Colonic mucosa (tissue), 4 donors: Measurements from ENCODE around the gene CACHD1. TPM values are rescaled to one million over a fixed set of nuclear protein-coding genes. Genes with fewer than 3 reads are reported as not detected.
"Not testable (repeated sequence)": the region's sequence is repeated elsewhere in the genome, so short reads cannot be mapped to it uniquely, and the experiment has no call there.

ENCODE experiments used
- DNase-seq: peaks from one replicate; pipeline ENCODE4 v3.0.0-alpha.2; 2020
- H3K27ac ChIP-seq: fragments of 200-600 bp; one replicate; pipeline ENCODE4 v1.8.0; 2021
- H3K27me3 ChIP-seq: fragments of 200-600 bp; one replicate; pipeline ENCODE4 v1.8.0; 2021
- H3K36me3 ChIP-seq: fragments of 200-600 bp; one replicate; pipeline ENCODE4 v1.8.0; 2021
- H3K4me1 ChIP-seq: fragments of 200-600 bp; one replicate; pipeline ENCODE4 v1.8.0; 2021; ENCODE audit warnings: mild to moderate bottlenecking
- H3K4me3 ChIP-seq: fragments of 200-600 bp; one replicate; pipeline ENCODE4 v1.8.0; 2021
- H3K9ac ChIP-seq, 2 donors: one replicate each; pipeline ENCODE4 v1.7.0; 2013; ENCODE audit warnings: control low read depth in 2 of 2, low read depth in 2 of 2, low read length in 2 of 2
- H3K9me3 ChIP-seq: fragments of 200-600 bp; one replicate; pipeline ENCODE4 v1.8.0; 2021
- intact Hi-C: fragments of 100-400 bp; cut with DNase I; formaldehyde crosslinking; loops from one replicate; pipeline ENCODE4 v1.14.1; 2022
- total RNA-seq, 2 donors: library from RNA; stranded (reverse); fragmentation: NEBNext Ultra II Directional in 1 of 2; extraction: Animal tissue kit (Norgen Biotek cat#: 25700) in 1 of 2; gene quantifications; one replicate each; pipeline ENCODE4 v1.2.1, GENCODE V29; 2021
- TF ChIP-seq, protein P1 (sequence below): fragments of 200-600 bp; IDR thresholded peaks from one replicate; pipeline ENCODE4 v1.8.0; 2022; ENCODE audit warnings: antibody characterized with exemption, mild to moderate bottlenecking
- donor health status: healthy.
- donor health status: DM: no; HTN: no; CAD: no.
- donor health status: DM: no; HTN: no; CAD: no.

Gene CACHD1
- total RNA-seq, 2 donors from 2014 or later, result 1.5 to 2.0 TPM

DNA sequence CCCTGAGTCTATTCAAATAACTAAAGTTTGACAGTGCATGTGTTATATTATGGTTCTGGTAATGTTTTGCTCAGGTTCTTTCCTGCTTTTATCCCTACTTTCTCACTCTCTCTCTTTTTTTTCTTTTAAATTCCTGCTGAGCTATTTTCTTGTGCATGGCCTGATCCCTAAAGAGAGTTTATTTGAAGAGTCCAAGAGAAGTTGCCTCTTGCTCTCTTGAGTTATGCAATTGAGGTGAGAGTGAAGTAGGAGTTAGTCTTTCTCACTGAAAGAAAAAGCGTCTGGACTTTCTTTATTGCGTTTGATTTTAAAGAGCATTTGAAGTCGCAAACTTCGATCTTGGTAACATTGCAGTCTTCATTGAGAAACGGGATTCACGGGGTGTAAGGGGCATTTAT is 138.7 kb downstream of the CACHD1 start:
- no peak overlapping the region for H3K4me3 ChIP-seq
- DNase-seq, result no peak
- H3K36me3 ChIP-seq, result no peaks in the 10 kb centered on the region
- H3K27me3 ChIP-seq, result no peaks in the 10 kb centered on the region
- TF ChIP-seq, protein P1, sequence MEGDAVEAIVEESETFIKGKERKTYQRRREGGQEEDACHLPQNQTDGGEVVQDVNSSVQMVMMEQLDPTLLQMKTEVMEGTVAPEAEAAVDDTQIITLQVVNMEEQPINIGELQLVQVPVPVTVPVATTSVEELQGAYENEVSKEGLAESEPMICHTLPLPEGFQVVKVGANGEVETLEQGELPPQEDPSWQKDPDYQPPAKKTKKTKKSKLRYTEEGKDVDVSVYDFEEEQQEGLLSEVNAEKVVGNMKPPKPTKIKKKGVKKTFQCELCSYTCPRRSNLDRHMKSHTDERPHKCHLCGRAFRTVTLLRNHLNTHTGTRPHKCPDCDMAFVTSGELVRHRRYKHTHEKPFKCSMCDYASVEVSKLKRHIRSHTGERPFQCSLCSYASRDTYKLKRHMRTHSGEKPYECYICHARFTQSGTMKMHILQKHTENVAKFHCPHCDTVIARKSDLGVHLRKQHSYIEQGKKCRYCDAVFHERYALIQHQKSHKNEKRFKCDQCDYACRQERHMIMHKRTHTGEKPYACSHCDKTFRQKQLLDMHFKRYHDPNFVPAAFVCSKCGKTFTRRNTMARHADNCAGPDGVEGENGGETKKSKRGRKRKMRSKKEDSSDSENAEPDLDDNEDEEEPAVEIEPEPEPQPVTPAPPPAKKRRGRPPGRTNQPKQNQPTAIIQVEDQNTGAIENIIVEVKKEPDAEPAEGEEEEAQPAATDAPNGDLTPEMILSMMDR, result no peak
- no peak overlapping the region for H3K27ac ChIP-seq
- no peaks in the 10 kb centered on the region for H3K9me3 ChIP-seq
- H3K4me1 ChIP-seq, result no peaks in the 10 kb centered on the region
- H3K9ac ChIP-seq, result no peak overlapping the region
- intact Hi-C loops, result no loop called here

GRCh38 chr1:64610950-64611349 is 141.0 kb downstream of the CACHD1 start:
- H3K9me3 ChIP-seq, intact Hi-C loops, H3K9ac ChIP-seq, H3K4me3 ChIP-seq, H3K27me3 ChIP-seq, DNase-seq, H3K36me3 ChIP-seq, H3K27ac ChIP-seq, H3K4me1 ChIP-seq: not testable (repeated sequence)

- Histone ChIP-seq H3K27ac (no peak overlapping the region), H3K4me3 (no peak overlapping the region), H3K9me3 (no peaks in the 10 kb centered on the region), H3K27me3 (no peaks in the 10 kb centered on the region), H3K9ac (no peak overlapping the region), H3K36me3 (no peaks in the 10 kb centered on the region), H3K4me1 (no peaks in the 10 kb centered on the region)
- intact Hi-C loops, result no loop called here
- no peak for DNase-seq
- TF ChIP-seq, protein P1, result no peak
These were observed 146.1 kb downstream of the CACHD1 start for GRCh38 chr1:64616039-64616438.

- Histone ChIP-seq H3K4me3 (no peak overlapping the region), H3K27me3 (no peaks in the 10 kb centered on the region), H3K36me3 (no peaks in the 10 kb centered on the region), H3K9ac (no peak overlapping the region), H3K9me3 (no peaks in the 10 kb centered on the region), H3K27ac (no peak overlapping the region), H3K4me1 (no peaks in the 10 kb centered on the region)
- no peak for DNase-seq
- TF ChIP-seq, protein P1, result no peak
- intact Hi-C loops, result no loop called here
These were observed 153.8 kb downstream of the CACHD1 start for GRCh38 chr1:64623750-64624191.

- peak; percentile 18 for DNase-seq
- intact Hi-C loops, result no loop called here
- H3K4me3 ChIP-seq, result no peak overlapping the region
- H3K27me3 ChIP-seq, result no peaks in the 10 kb centered on the region
- H3K27ac ChIP-seq, result no peak overlapping the region
- H3K36me3 ChIP-seq, result no peaks in the 10 kb centered on the region
- no peaks in the 10 kb centered on the region for H3K4me1 ChIP-seq
- H3K9ac ChIP-seq, result no peak overlapping the region
- H3K9me3 ChIP-seq, result no peaks in the 10 kb centered on the region
- TF ChIP-seq, protein P1, result no peak
These were observed 154.3 kb downstream of the CACHD1 start for GRCh38 chr1:64624218-64624713.

- no peak overlapping the region for H3K27ac ChIP-seq
- no peak for DNase-seq
- H3K9ac ChIP-seq, result no peak overlapping the region
- H3K4me1 ChIP-seq, result no peaks in the 10 kb centered on the region
- TF ChIP-seq, protein P1, result no peak
- H3K27me3 ChIP-seq, result no peaks in the 10 kb centered on the region
- H3K9me3 ChIP-seq, result no peaks in the 10 kb centered on the region
- intact Hi-C loops, result no loop called here
- H3K4me3 ChIP-seq, result no peak overlapping the region
- H3K36me3 ChIP-seq, result no peaks in the 10 kb centered on the region
These were observed 154.9 kb downstream of the CACHD1 start for GRCh38 chr1:64624808-64625207.
